Activated naive CD8-positive, alpha-beta T cell (primary cell): Measurements from ENCODE around the gene UBE2D2.

ENCODE experiments used
- H3K27ac Mint-ChIP-seq: one replicate; pipeline ENCODE4 v1.8.0; 2021; ENCODE audit warnings: mixed read lengths
- H3K27me3 Mint-ChIP-seq: one replicate; pipeline ENCODE4 v1.8.0; 2021; ENCODE audit warnings: mixed read lengths
- H3K36me3 Mint-ChIP-seq: one replicate; pipeline ENCODE4 v1.8.0; 2021; ENCODE audit warnings: mixed read lengths
- H3K4me1 Mint-ChIP-seq: one replicate; pipeline ENCODE4 v1.8.0; 2021; ENCODE audit warnings: low read depth, mixed read lengths
- H3K4me3 Mint-ChIP-seq: one replicate; pipeline ENCODE4 v1.8.0; 2021; ENCODE audit warnings: mild to moderate bottlenecking, mixed read lengths
- H3K9me3 Mint-ChIP-seq: one replicate; pipeline ENCODE4 v1.8.0; 2021; ENCODE audit warnings: low read depth, mixed read lengths

UBE2D2 gene

DNA sequence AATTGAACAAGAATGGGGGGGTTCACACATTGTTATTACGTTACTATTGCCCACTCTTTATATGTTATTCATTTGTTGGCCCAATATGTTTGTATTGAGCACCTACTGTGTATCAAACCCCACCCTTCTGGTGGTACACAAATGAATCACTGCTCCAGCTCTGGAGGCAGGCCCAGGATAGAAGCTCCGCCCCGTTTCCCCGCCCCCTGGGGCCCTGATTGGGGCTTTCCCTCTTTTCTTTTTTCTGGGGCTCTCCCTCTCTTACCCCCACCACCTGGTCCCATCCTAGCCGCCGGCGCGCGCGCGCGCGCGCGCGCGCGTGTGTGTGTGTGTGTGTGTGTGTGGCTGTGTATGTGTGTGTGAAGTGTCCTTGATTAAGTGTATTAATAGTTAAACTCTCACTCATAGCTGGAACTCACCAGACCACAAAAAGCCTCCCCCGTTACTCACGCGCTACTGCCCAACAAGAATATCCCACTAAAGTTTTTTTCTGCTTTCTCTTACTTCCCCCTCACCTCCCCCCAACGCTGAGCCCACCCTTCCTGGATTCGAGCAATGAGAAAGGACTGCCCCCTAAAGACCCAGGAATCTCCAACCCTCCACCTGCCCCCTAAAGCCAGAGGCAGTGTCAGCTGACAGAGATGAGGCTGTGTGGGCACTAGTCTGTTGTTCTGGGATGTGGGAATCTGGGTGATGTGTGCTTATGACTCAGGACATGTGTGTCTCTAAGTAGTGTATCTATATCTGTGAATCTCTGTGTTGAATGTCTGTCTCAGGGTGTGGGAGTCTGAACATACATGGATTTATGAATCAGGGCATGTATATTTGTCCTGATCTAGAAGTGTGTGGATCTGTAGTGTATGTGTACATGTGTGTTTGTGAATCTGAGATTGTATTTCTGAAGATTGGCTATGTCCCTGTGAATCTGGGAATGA lies 91.0 kb downstream of the UBE2D2 start:
- Mint-ChIP-seq H3K4me3 (peak overlapping the region; percentile 25), H3K9me3 (no peaks in the 10 kb centered on the region), H3K4me1 (peaks cover 40% of the 10 kb centered on the region), H3K27me3 (peaks cover 16% of the 10 kb centered on the region), H3K27ac (peak overlapping the region; percentile 5), H3K36me3 (no peaks in the 10 kb centered on the region)

GRCh38 chr5:139652788-139653241 lies 91.7 kb downstream of the UBE2D2 start:
- no peaks in the 10 kb centered on the region for H3K9me3 Mint-ChIP-seq
- no peaks in the 10 kb centered on the region for H3K36me3 Mint-ChIP-seq
- peaks cover 14% of the 10 kb centered on the region for H3K27me3 Mint-ChIP-seq
- peak overlapping the region; percentile 5 for H3K27ac Mint-ChIP-seq
- H3K4me3 Mint-ChIP-seq: peak overlapping the region; percentile 2
- H3K4me1 Mint-ChIP-seq: peaks cover 40% of the 10 kb centered on the region

GRCh38 chr5:139653616-139654015 lies 92.5 kb downstream of the UBE2D2 start:
- H3K36me3 Mint-ChIP-seq: no peaks in the 10 kb centered on the region
- no peaks in the 10 kb centered on the region for H3K9me3 Mint-ChIP-seq
- H3K27me3 Mint-ChIP-seq: peaks cover 14% of the 10 kb centered on the region
- peaks cover 45% of the 10 kb centered on the region for H3K4me1 Mint-ChIP-seq
- H3K4me3 Mint-ChIP-seq: no peak overlapping the region
- no peak overlapping the region for H3K27ac Mint-ChIP-seq

GRCh38 chr5:139654464-139654863 lies 93.3 kb downstream of the UBE2D2 start:
- H3K4me1 Mint-ChIP-seq: peaks cover 48% of the 10 kb centered on the region
- H3K27ac Mint-ChIP-seq: no peak overlapping the region
- no peaks in the 10 kb centered on the region for H3K36me3 Mint-ChIP-seq
- H3K27me3 Mint-ChIP-seq: peaks cover 14% of the 10 kb centered on the region
- no peak overlapping the region for H3K4me3 Mint-ChIP-seq
- no peaks in the 10 kb centered on the region for H3K9me3 Mint-ChIP-seq

DNA sequence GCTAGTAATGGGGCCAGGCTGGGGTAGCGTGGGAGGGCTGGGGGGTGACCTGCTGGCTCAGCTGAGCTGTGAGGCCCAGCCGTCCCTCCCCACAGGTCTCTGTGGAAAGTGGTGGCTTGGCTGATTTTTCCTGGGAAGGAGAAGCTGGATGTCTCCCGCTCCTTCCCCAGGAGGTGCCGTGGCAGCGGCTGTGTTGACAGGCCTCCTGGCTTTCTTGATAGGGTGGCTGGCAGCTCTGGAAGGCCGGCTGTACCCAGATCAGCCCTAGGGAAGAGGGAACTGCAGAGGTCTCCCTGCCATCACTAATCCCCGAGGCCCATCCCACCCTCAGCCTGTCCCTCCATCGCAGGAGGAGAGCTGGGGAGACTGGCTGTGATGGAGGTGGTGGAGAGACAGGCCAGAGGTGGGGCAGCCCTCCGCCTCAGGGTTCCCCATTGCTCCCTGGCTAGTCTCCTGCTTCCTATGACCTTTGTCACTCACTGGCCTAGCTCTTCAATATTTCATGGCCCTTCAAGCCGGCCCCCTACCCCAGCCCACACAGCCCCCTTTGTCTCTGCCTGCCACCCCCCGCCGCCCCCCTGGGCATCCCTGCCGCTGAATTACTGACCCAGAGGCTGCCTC lies 93.8 kb downstream of the UBE2D2 start:
- peaks cover 13% of the 10 kb centered on the region for H3K27me3 Mint-ChIP-seq
- no peak overlapping the region for H3K27ac Mint-ChIP-seq
- H3K4me1 Mint-ChIP-seq: peaks cover 43% of the 10 kb centered on the region
- no peaks in the 10 kb centered on the region for H3K9me3 Mint-ChIP-seq
- no peaks in the 10 kb centered on the region for H3K36me3 Mint-ChIP-seq
- H3K4me3 Mint-ChIP-seq: no peak overlapping the region

- H3K27me3 Mint-ChIP-seq: peaks cover 13% of the 10 kb centered on the region
- no peaks in the 10 kb centered on the region for H3K36me3 Mint-ChIP-seq
- H3K4me3 Mint-ChIP-seq: no peak overlapping the region
- peaks cover 38% of the 10 kb centered on the region for H3K4me1 Mint-ChIP-seq
- H3K27ac Mint-ChIP-seq: no peak overlapping the region
- H3K9me3 Mint-ChIP-seq: no peaks in the 10 kb centered on the region
Measured at GRCh38 chr5:139655727-139656271, 94.7 kb downstream of the UBE2D2 start.

- no peaks in the 10 kb centered on the region for H3K36me3 Mint-ChIP-seq
- H3K4me1 Mint-ChIP-seq: peaks cover 24% of the 10 kb centered on the region
- H3K4me3 Mint-ChIP-seq: peak overlapping the region; percentile 17
- no peaks in the 10 kb centered on the region for H3K9me3 Mint-ChIP-seq
- H3K27ac Mint-ChIP-seq: no peak overlapping the region
- peaks cover 4% of the 10 kb centered on the region for H3K27me3 Mint-ChIP-seq
Measured at GRCh38 chr5:139657363-139658321, 96.5 kb downstream of the UBE2D2 start.

DNA sequence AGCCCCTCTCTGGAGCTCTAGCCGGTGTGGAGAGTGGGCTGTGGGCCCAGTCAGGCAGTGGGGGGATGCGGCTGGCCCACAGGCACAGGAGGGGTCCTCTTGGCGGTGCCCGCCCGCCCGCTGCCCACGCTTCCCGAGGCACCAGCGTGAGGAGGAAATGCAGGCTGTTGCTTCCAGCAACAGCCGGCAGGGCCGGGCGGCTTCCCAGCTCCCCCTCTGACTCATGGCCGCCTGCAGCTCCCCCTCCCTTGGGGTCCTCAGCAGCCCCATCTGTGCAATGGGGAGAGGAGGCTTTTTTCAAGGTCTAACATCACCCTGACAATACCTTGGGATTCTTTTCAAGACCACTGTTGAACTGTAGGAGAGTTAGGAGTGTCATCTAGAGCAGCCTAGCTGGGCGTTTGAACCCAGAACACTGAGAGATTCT lies 97.4 kb downstream of the UBE2D2 start:
- Mint-ChIP-seq H3K36me3 (no peaks in the 10 kb centered on the region), H3K9me3 (no peaks in the 10 kb centered on the region), H3K4me1 (peaks cover 21% of the 10 kb centered on the region), H3K27ac (no peak overlapping the region), H3K27me3 (no peaks in the 10 kb centered on the region), H3K4me3 (no peak overlapping the region)

- H3K27ac Mint-ChIP-seq: no peak overlapping the region
- H3K4me1 Mint-ChIP-seq: peaks cover 18% of the 10 kb centered on the region
- no peak overlapping the region for H3K4me3 Mint-ChIP-seq
Measured at GRCh38 chr5:139658928-139659667, 98.0 kb downstream of the UBE2D2 start.

DNA sequence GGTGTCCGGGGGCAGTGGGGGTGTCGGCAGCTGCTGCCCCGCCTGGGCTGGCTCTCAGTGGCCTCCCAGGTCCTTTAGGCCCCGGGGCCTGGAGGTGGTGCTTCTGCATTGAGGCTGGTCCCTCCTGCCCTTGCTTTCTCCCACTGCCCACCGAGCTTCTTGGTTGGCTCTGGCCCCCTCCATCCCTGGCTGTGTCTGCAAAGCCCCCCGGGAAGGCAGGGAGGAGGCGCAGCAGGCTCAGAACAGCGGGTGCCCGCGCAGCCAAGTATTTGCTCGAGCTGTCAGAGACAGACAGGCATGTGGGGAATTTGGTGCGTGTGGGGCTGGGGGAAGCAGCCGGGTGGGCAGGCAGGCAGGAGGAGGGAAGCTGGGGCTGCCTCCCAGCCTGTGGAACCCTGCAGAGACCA lies 98.6 kb downstream of the UBE2D2 start:
- H3K4me1 Mint-ChIP-seq: peaks cover 17% of the 10 kb centered on the region
- H3K4me3 Mint-ChIP-seq: no peak overlapping the region
- no peaks in the 10 kb centered on the region for H3K9me3 Mint-ChIP-seq
- H3K27me3 Mint-ChIP-seq: no peaks in the 10 kb centered on the region
- H3K36me3 Mint-ChIP-seq: no peaks in the 10 kb centered on the region
- H3K27ac Mint-ChIP-seq: no peak overlapping the region

More at GRCh38 chr5:139658928-139659667, 98.0 kb downstream of the UBE2D2 start:
- Mint-ChIP-seq H3K36me3 (no peaks in the 10 kb centered on the region), H3K27me3 (no peaks in the 10 kb centered on the region), H3K9me3 (no peaks in the 10 kb centered on the region)

DNA sequence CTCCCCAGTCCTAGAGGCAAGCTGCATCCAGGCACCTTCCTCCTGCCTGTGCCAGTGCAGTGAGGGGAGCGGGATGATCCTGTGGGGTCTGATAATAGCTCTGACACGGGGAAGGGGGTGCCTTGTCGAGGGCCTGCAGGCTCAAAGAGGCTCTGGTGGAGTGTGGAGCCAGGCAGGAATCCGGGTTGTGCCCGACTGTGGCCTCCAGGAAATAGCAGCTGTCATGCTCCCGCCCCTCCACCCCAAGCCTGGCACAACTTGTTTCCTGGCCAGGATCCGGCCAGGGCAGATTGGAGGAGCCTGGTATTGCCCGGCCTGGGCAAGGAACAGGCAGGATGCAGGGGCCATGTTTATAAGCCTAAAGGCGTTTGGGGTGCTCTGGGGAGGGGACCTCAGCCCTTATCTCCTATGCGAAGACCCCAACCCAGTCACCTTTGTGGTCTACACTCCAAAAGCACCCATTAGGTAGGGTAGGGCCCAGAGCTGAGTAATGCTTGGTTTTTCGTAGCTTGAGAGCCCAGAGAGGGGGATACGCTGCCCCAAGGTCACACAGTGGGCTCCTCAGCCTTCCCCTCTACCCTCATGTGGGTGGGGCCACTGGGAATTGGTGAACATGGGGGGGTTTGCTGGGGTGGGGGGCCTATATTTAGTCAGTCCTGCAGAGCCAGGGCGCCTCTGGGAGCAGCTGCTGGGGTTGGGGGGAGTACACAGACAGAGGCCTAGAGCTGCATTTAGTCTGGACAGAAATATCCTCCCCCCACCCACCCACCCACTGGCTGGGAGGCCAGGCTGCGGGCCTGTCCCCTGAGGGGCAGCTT lies 99.2 kb downstream of the UBE2D2 start:
- Mint-ChIP-seq H3K4me3 (no peak overlapping the region), H3K27ac (no peak overlapping the region), H3K4me1 (peaks cover 17% of the 10 kb centered on the region), H3K36me3 (no peaks in the 10 kb centered on the region), H3K9me3 (no peaks in the 10 kb centered on the region), H3K27me3 (no peaks in the 10 kb centered on the region)

GRCh38 chr5:139660923-139661814 lies 100.0 kb downstream of the UBE2D2 start:
- peaks cover 17% of the 10 kb centered on the region for H3K4me1 Mint-ChIP-seq
- H3K36me3 Mint-ChIP-seq: no peaks in the 10 kb centered on the region
- no peaks in the 10 kb centered on the region for H3K27me3 Mint-ChIP-seq
- no peaks in the 10 kb centered on the region for H3K9me3 Mint-ChIP-seq
- H3K27ac Mint-ChIP-seq: no peak overlapping the region
- no peak overlapping the region for H3K4me3 Mint-ChIP-seq
